ENCODE results near the gene MTX1.
"Not testable (repeated sequence)": the region's sequence is repeated elsewhere in the genome, so short reads cannot be mapped to it uniquely, and the experiment has no call there.

The MTX1 gene

DNA sequence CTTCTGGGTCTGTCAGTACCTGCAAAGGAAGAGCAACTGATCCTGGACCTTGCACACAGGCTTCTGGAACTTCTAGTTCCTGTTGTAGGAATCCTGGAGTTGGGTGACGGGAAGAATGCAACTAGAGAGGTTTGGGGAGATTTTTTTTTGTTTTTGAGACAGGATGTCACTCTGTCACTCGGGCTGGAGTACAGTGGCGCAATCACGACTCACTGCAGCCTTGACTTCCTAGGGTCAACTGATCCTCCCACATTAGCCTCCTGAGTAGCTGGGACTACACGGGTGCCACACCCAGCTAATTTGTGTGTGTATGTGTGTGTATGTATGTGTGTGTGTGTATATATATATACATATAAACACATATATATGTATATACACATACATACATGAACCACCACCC, 28.0 kb downstream of the MTX1 start:
- DNase-seq (ENCODE audit: low read depth), result no peak

DNA sequence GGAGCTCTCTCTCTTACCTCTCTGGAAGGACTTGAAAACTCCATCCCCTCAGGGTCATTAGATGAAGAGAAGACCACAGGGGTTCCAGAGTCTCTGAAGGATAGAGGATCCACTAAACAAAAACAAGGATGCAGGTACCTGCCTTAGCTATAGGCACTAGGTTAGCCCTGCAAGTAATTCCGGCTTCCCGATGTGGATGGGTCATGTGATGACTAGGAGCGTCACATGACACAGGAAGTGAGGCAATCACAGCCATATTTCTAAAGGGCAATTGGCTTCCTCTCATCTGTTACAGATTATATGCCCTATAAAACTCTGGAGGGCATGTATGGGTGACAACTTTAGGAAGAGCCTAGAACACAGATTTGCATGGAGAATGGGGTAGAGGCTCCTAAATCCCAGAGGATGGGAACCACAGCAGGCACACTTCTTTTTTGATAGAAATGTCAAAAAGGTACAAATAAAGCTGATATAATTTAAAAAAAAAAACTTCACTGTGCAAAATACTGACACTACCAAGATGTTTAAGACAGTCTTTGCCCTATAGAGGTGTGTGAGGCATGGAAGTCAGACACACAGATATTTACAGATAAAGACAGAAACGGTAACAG, 32.7 kb downstream of the MTX1 start:
- no peak for DNase-seq (ENCODE audit: low read depth)

DNA sequence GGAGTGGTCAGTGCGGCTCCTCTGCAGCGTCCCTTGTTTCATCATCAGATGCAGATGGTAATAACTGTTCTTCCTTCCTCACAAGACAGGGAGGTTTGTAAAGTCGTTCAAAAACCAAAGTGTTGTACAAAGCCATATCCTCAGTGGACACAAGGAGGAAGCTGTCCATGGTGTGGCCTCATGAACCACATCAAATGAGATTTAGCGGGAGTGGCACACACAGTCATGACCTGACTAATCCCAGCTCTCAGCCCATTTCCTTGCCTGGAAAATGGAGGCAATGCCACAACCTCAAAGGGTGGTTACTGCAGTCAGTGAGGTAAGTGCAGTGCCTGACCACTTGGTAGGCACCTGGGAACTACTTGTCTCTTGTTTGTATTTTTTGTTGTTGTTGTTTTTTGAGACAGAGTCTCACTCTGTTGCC, 33.4 kb downstream of the MTX1 start:
- no peak for DNase-seq (ENCODE audit: low read depth)

DNA sequence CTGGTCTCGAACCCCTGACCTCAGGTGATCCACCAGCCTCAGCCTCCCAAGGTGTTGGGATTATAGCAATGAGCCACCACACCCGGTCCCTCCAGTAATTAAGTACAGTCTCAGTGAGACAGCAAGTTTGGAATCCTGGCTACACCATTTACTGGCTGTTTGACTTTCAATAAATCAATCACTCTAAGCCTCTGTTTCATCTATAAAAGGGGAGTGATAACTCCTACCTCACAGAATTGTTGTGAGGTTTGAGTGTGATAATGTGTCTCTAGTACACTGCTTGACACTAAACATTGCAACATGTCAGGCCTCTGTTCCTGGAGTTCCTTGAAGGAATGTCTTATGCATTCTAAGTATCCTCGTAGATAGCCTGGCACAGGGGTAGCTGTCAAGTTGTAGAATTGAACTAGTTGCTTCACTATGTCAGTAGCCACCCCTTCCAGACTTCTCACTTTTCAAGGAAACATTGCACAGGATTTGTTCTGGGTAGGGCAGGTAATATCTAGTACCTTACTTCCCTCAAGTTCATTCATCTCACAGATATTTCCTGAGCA, 34.4 kb downstream of the MTX1 start:
- DNase-seq (ENCODE audit: low read depth), result no peak

DNA sequence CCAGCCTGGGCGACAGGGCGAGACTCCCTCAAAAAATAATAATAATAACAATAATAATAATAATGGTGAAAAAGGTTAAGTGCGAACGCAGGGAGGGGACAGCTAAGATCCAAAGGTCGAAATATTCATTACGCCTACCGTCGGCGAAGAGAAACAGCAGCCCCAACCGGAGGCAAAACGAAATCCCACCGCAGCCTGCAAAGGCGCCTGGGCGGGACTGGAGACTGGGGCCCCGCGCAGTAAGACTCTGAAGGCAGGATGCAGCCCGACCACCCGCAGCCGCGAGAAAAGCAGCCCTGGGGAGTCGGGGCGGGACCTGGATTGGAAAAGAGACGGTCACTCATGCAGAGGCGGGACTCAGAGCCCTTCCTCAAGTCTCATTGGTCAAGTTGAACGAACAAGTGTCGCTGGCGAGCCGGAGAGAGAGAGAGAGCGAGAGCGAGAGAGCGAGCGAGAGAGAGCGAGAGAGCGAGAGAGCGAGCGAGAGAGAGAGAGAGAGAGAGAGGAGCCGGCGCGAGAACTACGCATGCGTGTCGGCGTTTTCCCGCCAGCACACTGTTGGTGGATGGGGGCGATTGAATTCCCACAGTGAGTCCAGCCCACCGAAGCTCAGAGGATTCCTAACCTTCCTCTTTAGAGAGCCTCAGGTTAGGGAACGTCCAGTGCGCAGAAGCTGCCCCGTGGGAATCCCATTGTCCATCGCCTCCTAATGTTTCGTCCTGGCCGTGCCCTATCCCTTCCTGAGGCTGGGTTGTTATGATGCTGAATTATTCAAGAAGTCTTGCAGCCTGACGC, 36.1 kb downstream of the MTX1 start:
- DNase-seq (ENCODE audit: low read depth), result peak; percentile 93

DNA sequence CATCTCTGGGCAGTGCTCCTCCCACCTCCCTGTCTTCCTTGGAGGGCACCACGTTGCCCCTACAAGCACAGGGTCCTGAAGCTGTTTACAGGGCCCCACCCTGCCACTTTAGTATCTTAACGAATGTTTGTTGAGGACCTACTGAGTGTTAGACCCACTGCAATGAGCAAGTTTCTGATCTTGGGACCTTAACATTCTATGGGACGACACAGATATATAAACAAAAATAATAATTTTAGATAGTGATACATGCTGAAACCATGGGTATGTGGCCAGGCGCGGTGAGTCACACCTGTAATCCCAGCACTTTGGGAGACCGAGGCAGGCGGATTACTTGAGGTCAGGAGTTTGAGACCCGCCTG, 36.6 kb downstream of the MTX1 start:
- DNase-seq (ENCODE audit: low read depth), result no peak

DNA sequence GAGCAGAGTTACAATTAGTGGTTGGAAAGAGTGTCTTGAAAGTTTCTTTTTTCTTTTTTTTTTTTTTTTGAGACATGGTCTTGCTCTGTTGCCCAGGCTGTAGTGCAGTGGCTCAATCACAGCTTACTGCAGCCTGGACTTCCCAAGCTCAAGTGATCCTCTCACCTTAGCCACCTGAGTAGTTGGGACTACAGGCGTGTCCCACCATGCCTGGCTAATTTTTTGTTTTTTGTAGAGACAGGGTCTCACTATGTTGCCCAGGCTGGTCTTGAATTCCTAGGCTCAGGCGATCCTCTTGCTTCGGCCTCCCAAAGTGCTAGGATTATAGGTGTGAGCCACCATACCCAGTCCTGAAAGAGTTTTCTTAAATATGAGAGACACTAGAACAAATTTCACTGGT, 38.3 kb downstream of the MTX1 start:
- DNase-seq (ENCODE audit: low read depth), result not testable (repeated sequence)

DNA sequence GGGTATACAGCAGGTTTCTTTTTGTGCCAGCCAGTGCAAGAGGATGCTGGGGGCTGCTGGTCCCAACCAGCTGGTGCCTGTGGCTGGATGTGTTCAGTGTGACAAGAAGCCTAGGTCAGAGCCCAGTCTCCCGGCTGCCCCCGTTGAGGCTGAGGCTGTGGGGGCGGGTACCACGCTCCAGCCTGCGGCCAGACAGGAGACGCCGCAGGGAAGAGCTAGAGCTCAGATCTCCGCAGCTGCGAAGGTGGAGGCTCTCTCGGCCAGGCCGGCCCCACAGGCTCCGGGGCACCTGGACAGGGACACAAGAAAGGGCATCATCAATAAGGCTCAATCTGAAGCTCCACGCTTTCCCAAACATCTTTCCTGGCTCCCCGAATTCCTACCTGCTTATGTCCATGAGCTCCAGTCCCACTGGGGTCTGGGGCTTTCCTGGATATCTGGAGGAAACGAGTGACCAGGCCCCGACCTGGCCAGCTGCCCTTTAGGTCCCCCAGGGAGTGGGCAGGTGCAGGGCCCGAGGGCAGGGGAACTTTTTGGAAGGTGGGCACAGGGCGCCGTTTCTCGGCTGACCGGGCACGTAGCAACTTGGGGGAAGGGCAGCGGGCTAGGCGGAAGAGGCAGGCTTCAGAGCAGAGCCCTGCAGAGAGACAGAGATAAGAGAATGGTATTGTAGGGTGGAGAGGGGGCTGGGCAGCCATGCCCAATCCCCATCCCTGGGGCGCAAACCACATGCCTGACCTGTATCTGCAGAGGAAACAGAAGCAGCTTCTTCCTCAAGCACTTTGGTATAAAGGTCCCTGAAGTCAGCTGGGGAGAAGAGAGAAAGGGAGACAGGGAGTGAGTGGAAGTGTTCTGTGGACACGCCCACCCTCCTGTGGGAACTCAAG, 39.4 kb downstream of the MTX1 start:
- no peak for DNase-seq (ENCODE audit: low read depth)

DNA sequence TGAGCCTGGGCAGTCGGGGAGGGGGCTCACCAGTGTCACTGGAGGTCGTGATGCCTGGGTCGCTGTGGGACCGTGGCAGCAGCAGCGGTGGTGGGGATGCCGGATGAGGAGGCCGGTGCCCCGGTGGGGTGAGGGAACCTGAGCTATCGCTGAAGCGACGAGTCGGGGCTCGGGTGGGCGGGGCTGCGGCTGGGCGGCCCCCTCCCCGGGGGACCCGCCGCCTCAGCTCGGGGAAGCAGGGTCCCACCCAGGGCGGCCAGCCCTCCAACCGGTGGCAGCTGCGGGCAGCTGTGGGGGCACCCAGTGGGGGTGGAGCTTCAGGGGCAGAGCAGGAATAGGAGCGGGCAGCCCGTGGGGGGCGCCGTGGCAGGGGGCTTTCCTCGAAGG, 41.7 kb downstream of the MTX1 start:
- DNase-seq (ENCODE audit: low read depth), result no peak

DNA sequence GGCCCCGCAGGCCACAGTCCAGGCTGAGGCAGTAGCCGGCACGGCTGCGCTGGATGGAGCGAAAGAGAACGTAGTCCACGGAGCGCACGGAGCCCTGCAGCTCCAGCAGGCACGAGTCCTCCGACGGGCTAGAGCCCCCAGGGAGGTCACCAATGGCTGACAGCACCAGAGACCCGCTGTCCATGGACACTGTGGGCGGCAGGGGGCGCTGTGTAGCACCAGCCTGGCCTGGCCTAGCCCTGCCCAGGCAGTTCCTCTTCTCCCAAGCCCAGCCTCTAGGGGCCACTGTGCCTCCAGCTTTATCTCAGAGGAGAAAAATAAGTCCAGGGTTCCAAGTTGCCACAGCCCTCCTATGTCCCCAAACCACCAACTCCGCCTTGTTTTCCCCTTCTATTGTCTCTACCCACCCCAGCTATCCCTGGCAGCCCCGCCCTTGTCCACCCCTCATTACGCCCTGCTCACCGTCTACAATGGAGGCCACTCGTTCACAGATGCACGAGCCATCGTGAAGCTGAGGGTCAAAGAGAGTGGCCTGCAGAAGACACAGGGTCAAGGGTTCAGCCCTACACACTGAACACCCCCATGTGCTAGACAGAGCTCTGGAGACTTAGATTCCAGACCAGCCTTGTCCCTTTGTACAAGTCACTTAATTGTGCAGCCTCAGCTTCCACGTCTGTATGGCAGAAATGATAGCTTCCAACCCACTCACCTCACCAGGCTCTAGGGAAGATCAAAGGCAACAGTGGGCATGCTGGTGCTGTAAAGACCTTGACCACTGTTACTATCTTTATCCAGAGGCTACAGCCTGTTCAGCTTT, 42.3 kb downstream of the MTX1 start:
- DNase-seq (ENCODE audit: low read depth), result peak; percentile 95

DNA sequence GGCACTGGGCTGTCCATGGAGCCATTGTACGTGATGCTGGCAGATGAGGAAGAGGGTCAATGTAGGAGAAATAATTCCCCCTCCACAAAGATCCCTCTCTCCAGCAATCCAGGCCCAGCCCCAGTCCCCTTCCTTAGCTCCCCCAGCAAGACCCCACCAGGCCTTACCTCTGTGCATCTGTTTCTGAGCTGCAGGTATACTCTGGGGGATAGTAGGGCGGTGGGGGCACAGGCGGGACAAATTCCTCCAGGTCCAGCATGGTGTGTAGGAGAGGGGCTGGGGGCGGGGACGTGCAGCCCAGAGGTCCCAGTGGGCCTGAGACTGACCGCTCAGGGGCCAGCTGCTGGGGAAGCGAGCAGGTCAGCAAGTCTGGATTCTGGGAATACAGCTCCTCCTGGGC, 43.1 kb downstream of the MTX1 start:
- DNase-seq (ENCODE audit: low read depth), result no peak

DNA sequence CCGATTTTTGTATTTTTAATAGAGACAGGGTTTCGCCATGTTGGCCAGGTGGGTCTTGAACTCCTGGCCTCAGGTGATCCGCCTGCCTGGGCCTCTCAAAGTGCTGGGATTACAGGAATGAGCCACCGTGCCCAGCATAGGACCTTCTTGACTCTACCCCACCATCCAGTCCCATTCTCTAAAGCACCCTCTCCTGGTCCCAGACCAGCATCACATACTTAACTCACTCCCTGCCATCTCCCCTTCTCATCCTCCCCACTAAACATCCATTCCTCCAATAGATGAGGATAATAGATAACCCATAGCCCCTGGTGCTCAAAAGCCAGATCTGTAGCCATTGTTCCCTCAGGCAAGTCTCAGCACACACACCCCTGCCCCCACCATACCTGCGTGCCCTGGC, 44.7 kb downstream of the MTX1 start:
- no peak for DNase-seq (ENCODE audit: low read depth)

DNA sequence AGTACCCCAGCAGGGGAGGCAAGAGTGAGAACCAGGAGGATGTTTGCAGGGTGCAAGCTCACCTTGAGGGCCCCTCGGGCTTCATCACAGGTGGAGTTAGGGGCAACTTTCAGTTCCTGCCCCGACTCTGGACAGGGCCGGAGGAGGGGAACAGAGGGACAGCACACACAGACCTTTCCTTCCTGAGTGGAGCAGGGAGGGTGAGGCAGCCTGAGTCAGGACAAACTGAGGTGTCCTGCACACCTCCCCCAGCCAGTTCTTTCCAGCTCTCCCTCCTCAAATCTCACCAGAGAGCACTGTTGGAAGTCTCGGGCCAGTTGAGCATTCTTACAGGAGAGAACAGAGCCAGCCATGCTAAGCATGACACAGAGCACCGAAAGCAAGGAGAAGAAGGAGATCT, 45.3 kb downstream of the MTX1 start:
- DNase-seq (ENCODE audit: low read depth), result no peak

DNA sequence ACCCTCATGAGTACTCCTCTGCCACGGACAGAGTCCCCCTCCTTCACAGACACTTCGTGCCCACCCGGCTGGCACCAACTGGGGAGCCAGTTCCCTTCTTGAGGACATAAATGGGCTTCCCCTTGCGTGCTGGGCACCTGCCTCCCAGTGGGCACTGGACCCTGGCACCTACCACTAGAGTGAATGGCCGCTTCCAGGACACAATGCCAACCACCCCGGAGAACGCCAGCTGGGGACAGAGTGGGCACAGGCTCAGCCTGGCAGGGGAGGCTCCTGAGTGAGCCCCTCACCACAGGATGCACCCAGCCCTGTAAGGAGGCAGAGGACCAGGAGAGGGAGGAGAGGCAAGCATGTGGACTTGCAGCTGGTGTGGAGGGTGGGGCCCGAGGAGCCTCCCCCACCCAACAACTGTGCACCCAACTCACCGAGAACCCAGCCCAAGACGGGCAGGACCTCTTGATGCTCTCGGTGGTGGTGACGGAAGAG, 45.8 kb downstream of the MTX1 start:
- DNase-seq (ENCODE audit: low read depth), result no peak

DNA sequence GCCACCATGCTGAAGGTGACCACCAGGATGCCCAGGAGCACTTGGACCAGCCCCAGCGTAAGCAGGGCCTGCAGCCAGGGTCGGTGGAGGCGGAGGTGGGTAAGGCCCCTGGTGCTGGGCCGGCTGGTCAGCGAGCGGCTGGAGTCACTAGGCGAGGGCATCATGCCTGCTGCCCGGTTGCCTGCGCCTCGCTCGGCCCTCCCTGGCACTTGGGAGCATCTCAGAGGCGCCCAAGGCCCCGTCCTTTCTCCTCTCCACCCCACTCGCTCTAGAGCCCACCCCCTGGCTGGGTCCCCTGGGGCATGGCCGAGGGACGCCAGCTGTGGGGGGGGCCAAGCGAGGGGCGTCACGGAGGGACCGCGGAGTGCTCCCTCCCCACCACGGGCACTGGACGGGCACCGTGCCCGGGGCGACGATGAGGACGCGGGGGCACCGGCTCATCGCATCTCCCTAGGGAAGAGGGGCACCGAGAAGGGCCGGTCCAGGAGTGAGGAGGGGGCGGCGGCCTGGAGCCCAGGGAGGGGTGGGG, 46.3 kb downstream of the MTX1 start:
- no peak for DNase-seq (ENCODE audit: low read depth)

DNA sequence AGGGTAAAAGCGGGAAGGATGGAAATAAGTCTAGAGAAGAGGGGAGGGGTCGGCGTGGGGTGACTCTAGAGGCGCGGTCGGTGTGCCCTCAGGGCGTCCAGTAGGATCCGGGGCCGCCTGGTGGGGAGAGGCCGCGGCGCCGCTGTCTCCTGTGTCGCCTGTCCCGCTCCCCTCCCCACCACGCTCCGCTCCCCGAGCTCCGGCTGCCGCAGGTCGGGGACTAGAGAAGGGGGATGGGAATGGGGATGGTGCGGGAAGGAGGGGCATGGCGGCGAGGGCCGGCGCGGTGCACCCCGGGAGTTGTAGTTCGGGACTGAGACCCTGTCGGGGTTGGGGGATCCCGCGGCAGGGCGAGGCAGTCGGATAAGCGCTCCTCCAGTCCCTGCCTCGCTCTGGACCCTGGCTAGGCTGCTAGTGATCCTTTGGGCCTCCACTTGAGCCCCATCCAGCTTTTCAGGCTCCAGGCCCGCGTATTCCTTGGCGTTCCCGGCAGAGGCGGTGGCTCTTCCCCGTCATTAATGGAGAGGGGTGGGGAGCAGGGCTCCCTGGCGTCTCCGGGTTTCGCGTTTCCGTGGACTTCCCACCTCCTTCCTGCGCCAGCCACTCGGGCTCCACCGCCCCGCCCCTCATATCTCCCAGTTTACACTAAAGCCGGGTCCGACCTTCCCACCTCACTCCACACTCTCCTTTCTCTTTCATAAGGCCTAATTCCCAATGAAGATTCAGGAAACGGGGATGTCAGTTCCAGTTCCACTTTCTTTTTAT, 46.9 kb downstream of the MTX1 start, which contains the start of gene ENTREP3:
Gene ENTREP3 (minus strand): TSS at position 241 of the 765 bp plus-strand sequence. CDS start 606 bp downstream, outside the sequence.
- peak; percentile 71 for DNase-seq (ENCODE audit: low read depth)

DNA sequence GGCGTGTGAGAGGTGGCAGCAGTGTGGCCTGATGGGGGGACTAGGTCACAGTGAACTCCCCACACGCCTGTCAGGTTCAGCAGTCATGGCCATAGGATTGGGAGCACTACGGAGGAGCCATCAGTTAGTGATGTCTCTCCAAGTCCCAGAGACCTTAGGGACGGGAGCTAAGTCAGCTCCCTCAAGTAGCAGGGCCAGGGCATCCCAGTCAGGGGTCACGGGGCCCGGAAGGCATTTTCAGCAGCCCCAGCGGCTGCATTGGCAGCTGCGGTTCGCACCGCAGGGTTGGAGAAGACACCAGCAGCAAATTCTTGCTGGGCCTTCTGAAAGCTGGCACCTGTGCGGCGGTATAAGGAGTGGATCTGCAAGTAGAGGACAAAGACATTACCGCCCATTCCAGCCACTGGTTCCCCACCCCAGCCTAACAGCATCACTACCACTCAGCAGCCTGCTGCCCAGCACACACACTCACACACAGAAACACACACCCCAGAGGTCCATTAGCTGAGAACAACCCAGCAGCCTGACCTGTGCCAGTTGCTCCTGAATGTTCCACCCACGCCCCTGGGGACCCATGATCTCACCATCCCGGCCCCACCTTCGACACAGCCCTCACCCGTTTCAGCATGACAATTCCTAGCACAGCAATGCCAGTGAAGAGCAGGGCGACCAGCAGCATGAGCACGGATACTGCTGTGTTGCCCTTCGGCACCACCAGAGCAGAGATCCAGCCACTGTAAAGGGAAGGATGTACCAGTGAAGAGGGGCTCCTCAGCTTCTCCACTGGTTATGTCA, 47.8 kb downstream of the MTX1 start:
- DNase-seq (ENCODE audit: low read depth), result no peak

DNA sequence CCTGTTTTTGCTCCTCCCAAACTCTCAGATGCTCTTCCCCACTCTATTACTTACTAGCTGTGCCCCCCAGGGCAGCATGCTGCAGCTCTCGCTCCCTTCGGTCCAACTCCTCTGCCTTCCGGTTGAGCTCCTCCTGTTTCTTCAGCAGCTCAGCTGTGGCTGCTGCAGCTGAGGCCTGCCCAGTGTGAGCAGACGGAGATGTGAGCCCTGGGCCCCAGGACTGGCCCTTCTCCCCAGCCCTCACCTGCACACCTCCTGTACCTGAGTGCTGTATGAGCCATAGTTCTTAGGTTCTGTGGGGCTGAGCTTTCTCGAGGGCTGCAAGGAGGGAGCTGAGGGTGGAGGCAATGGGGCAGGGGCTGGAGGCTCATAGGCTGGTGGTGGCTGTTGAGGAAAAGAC, 51.8 kb downstream of the MTX1 start:
- DNase-seq (ENCODE audit: low read depth), result no peak

DNA sequence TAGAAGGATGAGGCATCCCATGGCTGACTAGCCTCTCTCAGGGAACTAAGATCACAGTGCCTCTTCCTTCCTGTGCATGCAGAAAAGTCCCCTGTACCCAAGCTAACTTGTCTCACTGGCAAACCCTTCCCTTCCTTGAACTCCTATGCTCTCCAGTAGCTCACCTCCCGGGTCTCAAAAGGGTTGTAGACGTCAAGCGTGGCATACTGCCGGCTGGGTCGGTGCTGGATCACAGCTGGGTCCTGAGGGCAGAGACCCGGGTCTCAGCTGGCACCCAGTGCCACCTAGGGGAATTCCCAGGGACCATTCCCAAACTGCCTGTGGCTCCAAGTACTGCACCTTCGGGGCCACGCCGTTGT, 53.0 kb downstream of the MTX1 start:
- DNase-seq (ENCODE audit: low read depth), result no peak

Data from stimulated activated CD8-positive, alpha-beta memory T cell treated with anti-CD3 and anti-CD28 coated beads, Interleukin-4, amount 100 ng/mL, for 24 hours (primary cell).